Keratinocyte (primary cell): Measurements from ENCODE around the gene RAB43. TPM values are rescaled to one million over a fixed set of nuclear protein-coding genes. Genes with fewer than 3 reads are reported as not detected.
"Not testable (repeated sequence)": the region's sequence is repeated elsewhere in the genome, so short reads cannot be mapped to it uniquely, and the experiment has no call there.

Experiments used
- DNase-seq: peaks from one replicate; pipeline ENCODE4 v3.0.0-alpha.2; 2011; ENCODE audit warnings: low read depth, missing footprints, low spot score
- FAIRE-seq: peaks from 2 replicates; lab custom pipeline; 2011; peaks lifted over from hg19 to GRCh38; lab: Jason Lieb, UNC
- H2AFZ ChIP-seq: 2 replicates; pipeline ENCODE4 v1.6.0; 2012; ENCODE audit warnings: low read length, control low read depth, inconsistent platforms; ENCODE audit not compliant: control insufficient read depth
- H3K27ac ChIP-seq: 2 replicates; pipeline ENCODE4 v1.5.1; 2011; ENCODE audit warnings: low read length; ENCODE audit not compliant: control insufficient read depth, insufficient read depth
- H3K27me3 ChIP-seq: 3 replicates; pipeline ENCODE4 v1.6.0; 2011; ENCODE audit warnings: low read length; ENCODE audit not compliant: control insufficient read depth, insufficient read depth; ENCODE audit errors: extremely low read depth
- H3K36me3 ChIP-seq, 2 experiments: 2 replicates in 1 of 2; 3 replicates in 1 of 2; pipeline ENCODE4 v1.5.1; 2011; ENCODE audit warnings: low read length in 2 of 2, mild to moderate bottlenecking in 1 of 2; ENCODE audit not compliant: control insufficient read depth in 2 of 2, insufficient read depth in 2 of 2; ENCODE audit errors: extremely low read depth in 1 of 2
- H3K4me1 ChIP-seq: 3 replicates; pipeline ENCODE4 v1.5.1; 2011; ENCODE audit warnings: low read length; ENCODE audit not compliant: control insufficient read depth, insufficient read depth; ENCODE audit errors: extremely low read depth
- H3K4me2 ChIP-seq: 3 replicates; pipeline ENCODE4 v1.6.0; 2011; ENCODE audit warnings: low read depth, low read length; ENCODE audit not compliant: control insufficient read depth, insufficient read depth; ENCODE audit errors: extremely low read depth
- H3K4me3 ChIP-seq, 3 experiments: fragments of 200-600 bp in 1 of 3; sonication (generic) in 1 of 3; 2 replicates in 2 of 3; 3 replicates in 1 of 3; pipeline ENCODE4 v1.5.1; 2011 to 2016; ENCODE audit warnings: low read length in 3 of 3, mild to moderate bottlenecking in 3 of 3, control low read depth in 2 of 3, inconsistent platforms in 1 of 3, low read depth in 1 of 3, mixed read lengths in 1 of 3, mixed run types in 1 of 3, moderate library complexity in 1 of 3; ENCODE audit not compliant: control insufficient read depth in 2 of 3, insufficient read depth in 2 of 3; ENCODE audit errors: extremely low read depth in 1 of 3
- H3K79me2 ChIP-seq: 2 replicates; pipeline ENCODE4 v1.6.0; 2012; ENCODE audit warnings: low read length; ENCODE audit not compliant: control insufficient read depth, insufficient read depth
- H3K9ac ChIP-seq: 3 replicates; pipeline ENCODE4 v1.6.0; 2011; ENCODE audit warnings: low read length; ENCODE audit not compliant: control insufficient read depth, insufficient read depth; ENCODE audit errors: extremely low read depth
- H3K9me1 ChIP-seq: 3 replicates; pipeline ENCODE4 v1.6.0; 2011; ENCODE audit warnings: low read length; ENCODE audit not compliant: control insufficient read depth, insufficient read depth; ENCODE audit errors: extremely low read depth
- H3K9me3 ChIP-seq: 2 replicates; pipeline ENCODE4 v1.5.1; 2012; ENCODE audit warnings: low read depth, low read length; ENCODE audit not compliant: control insufficient read depth
- H4K20me1 ChIP-seq: 3 replicates; pipeline ENCODE4 v1.6.0; 2011; ENCODE audit warnings: low read length; ENCODE audit not compliant: control insufficient read depth, insufficient read depth; ENCODE audit errors: extremely low read depth
- CTCF ChIP-seq, 3 experiments: IDR thresholded peaks in 1 of 3; conservative IDR thresholded peaks in 1 of 3; optimal IDR thresholded peaks in 1 of 3; 2 replicates in 2 of 3; 3 replicates in 1 of 3; pipeline versions ENCODE3 to v1.5.1; 2011; ENCODE audit warnings: low read length in 3 of 3, mild to moderate bottlenecking in 3 of 3, moderate library complexity in 2 of 3, control low read depth in 1 of 3, inconsistent platforms in 1 of 3; ENCODE audit not compliant: insufficient read depth in 2 of 3; ENCODE audit errors: extremely low read depth in 1 of 3
- EZH2 ChIP-seq: IDR thresholded peaks from one replicate; pipeline ENCODE4 v1.6.1; 2012; ENCODE audit warnings: inconsistent platforms, mild to moderate bottlenecking, low read length, moderate library complexity
- dilution Hi-C: fragments of 300-500 bp; cut with MboI; formaldehyde crosslinking; loops from one replicate; pipeline ENCODE4 v1.7.0; 2020; ENCODE audit warnings: low sequenced_read_pairs; ENCODE audit not compliant: extremely low pct_ligation_motif_present
- polyA plus RNA-seq, 5 experiments: library from polyadenylated mRNA; depleted of rRNA in 3 of 5; stranded (reverse) in 3 of 5; stranded (forward) in 1 of 5; unstranded in 1 of 5; fragments of >200 nt; gene quantifications; 1 replicate in 1 of 5; 2 replicates in 3 of 5; 3 replicates in 1 of 5; pipeline versions ENCODE4 v1.2.1 to v1.2.3, GENCODE V29; 2011 to 2012; ENCODE audit warnings: missing spikeins in 2 of 5, low read depth in 1 of 5, low replicate concordance in 1 of 5

The RAB43 gene
- polyA plus RNA-seq, 1 donor (not counting 4 experiments of a cell fraction or from before 2014, with no cell fraction given): 8.1 TPM

GRCh38 chr3:129144786-129145185 is 23.2 kb upstream of the RAB43 start:
- peaks cover 7 to 10% of the 10 kb centered on the region in 2 experiments for H3K36me3 ChIP-seq
- no peak overlapping the region for H3K4me2 ChIP-seq
- TF ChIP-seq CTCF (optimal IDR thresholded peaks at IDR 0.05 in 1 of 3, IDR thresholded peaks at IDR 0.05 in 1 of 3, conservative IDR thresholded peaks at IDR 0.05 in 1 of 3; ENCODE audit: extremely low read depth in 1 of 3, insufficient read depth in 2 of 3, low read length in 3 of 3): no peak
- no peak for TF ChIP-seq EZH2
- DNase-seq (no peak), FAIRE-seq (no peak)
- no peaks in the 10 kb centered on the region for H3K4me1 ChIP-seq
- dilution Hi-C loops: no loop called here
- no peak overlapping the region for H3K27ac ChIP-seq
- no peaks in the 10 kb centered on the region for H3K9me3 ChIP-seq
- H3K79me2 ChIP-seq: no peaks in the 10 kb centered on the region
- no peak overlapping the region for H2AFZ ChIP-seq
- H3K9me1 ChIP-seq: no peaks in the 10 kb centered on the region
- H3K4me3 ChIP-seq: no peak overlapping the region
- H3K27me3 ChIP-seq: no peaks in the 10 kb centered on the region
- H3K9ac ChIP-seq: no peak overlapping the region
- H4K20me1 ChIP-seq: no peaks in the 10 kb centered on the region

GRCh38 chr3:129141011-129141410 is 19.4 kb upstream of the RAB43 start:
- H3K79me2 ChIP-seq, H3K4me2 ChIP-seq, H2AFZ ChIP-seq, DNase-seq, H3K9me3 ChIP-seq, H4K20me1 ChIP-seq, H3K4me3 ChIP-seq, H3K27ac ChIP-seq, H3K9ac ChIP-seq, H3K4me1 ChIP-seq, H3K27me3 ChIP-seq, H3K9me1 ChIP-seq, dilution Hi-C loops, FAIRE-seq: not testable (repeated sequence)
- H3K36me3 ChIP-seq: peaks cover 7 to 10% of the 10 kb centered on the region in 2 experiments

GRCh38 chr3:129139911-129140310 is 18.3 kb upstream of the RAB43 start:
- no peaks in the 10 kb centered on the region for H3K9me1 ChIP-seq
- no peak overlapping the region for H2AFZ ChIP-seq
- no peak overlapping the region for H3K27ac ChIP-seq
- H3K27me3 ChIP-seq: no peaks in the 10 kb centered on the region
- no peaks in the 10 kb centered on the region for H3K9me3 ChIP-seq
- no peaks in the 10 kb centered on the region for H3K79me2 ChIP-seq
- H3K36me3 ChIP-seq: peaks cover 3 to 4% of the 10 kb centered on the region in 2 experiments
- no peak overlapping the region for H3K4me3 ChIP-seq
- H4K20me1 ChIP-seq: no peaks in the 10 kb centered on the region
- FAIRE-seq (no peak), DNase-seq (no peak)
- no peak overlapping the region for H3K4me2 ChIP-seq
- no peaks in the 10 kb centered on the region for H3K4me1 ChIP-seq
- H3K9ac ChIP-seq: no peak overlapping the region
- TF ChIP-seq CTCF (optimal IDR thresholded peaks at IDR 0.05 in 1 of 3, IDR thresholded peaks at IDR 0.05 in 1 of 3, conservative IDR thresholded peaks at IDR 0.05 in 1 of 3; ENCODE audit: extremely low read depth in 1 of 3, insufficient read depth in 2 of 3, low read length in 3 of 3) (no peak), EZH2 (no peak)
- dilution Hi-C loops: no loop called here

GRCh38 chr3:129136275-129136674 is 14.7 kb upstream of the RAB43 start:
- dilution Hi-C loops, H3K9me1 ChIP-seq, H3K9ac ChIP-seq, H4K20me1 ChIP-seq, FAIRE-seq, H3K27ac ChIP-seq, H3K9me3 ChIP-seq, H3K4me1 ChIP-seq, H2AFZ ChIP-seq, H3K27me3 ChIP-seq, H3K4me3 ChIP-seq, H3K4me2 ChIP-seq, DNase-seq, H3K79me2 ChIP-seq: not testable (repeated sequence)
- H3K36me3 ChIP-seq: peaks cover 12 to 23% of the 10 kb centered on the region in 2 experiments
